Measurements from ENCODE around the gene CAMK2G. TPM values are rescaled to one million over a fixed set of nuclear protein-coding genes. Genes with fewer than 3 reads are reported as not detected.

Gene CAMK2G
- total RNA-seq, 2 donors from 2014 or later: 41.9 to 47.8 TPM

DNA sequence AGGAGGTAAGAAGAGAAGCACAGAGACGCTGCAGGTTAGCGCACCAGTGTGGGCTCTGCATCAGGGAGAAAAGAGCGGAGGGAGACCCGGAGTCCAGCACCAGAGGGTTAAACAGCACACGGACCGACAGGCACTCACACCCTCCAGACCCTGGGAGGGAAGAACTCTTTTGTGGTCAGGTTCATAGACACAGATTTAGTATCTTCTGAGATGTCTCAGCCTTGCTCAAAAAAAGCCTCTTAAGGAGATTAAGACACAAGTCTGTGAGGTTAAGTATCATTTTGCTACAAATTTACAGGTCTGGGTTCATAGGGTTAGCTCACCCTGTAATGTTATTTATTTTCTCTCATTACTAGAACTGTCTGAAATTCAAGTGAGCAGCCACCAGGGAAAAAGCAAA, 46.2 kb downstream of the CAMK2G start:
- 87% methylated on average over 6 of the region's 6 CpGs for WGBS
- TF ChIP-seq POLR2AphosphoS5 (IDR thresholded peaks at IDR 0.05) (no peak), POLR2A (IDR thresholded peaks at IDR 0.05) (no peak), CTCF (IDR thresholded peaks at IDR 0.05) (no peak)
- Histone ChIP-seq H3K9me3 (no peaks in the 10 kb centered on the region), H3K27ac (no peak overlapping the region), H3K27me3 (replicated peaks; ENCODE audit: insufficient read depth) (no peaks in the 10 kb centered on the region), H3K36me3 (peaks cover 0 to 2% of the 10 kb centered on the region in 2 donors), H3K4me1 (replicated peaks) (no peaks in the 10 kb centered on the region), H3K4me3 (no peak overlapping the region)
- DNase-seq (ENCODE audit: low spot score): no peak
- intact Hi-C loops (cut with DNase I): no loop called here

DNA sequence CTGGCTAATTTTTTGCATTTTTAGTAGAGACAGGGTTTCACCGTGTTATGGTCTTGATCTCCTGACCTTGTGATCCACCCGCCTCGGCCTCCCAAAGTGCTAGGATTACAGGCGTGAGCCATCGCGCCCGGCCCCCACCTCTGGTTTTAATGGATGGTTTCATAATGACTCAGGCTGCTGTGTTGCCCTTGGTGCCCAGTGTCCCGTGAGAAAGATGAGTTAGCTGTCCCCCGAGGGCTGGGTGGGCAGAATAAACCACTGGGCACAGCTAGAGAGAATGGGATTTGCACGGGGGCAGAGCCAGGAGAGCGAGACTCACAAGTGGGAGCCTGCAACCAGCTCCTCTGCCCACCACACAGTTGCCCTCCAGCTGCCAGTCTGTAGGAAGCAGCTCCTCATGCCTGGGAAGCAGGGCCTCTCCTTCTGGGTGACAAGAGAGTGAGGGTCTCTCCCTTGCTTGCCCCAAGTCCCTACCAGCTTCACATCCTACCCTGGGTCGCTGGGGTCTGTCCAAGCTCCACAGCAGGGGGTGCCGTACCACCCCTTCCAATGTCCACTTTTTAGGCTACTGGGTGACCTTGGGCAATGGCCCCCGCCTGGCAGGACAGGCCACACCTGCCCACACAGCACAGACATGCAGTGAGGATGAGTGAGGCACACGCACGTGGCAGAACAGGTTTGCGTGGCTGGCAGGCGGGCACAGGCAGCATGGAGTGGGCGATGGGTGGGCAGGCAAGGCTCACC, 46.8 kb downstream of the CAMK2G start:
- 89% methylated on average over 18 of the region's 19 CpGs for WGBS
- DNase-seq (ENCODE audit: low spot score): no peak
- Histone ChIP-seq H3K9me3 (no peaks in the 10 kb centered on the region), H3K27ac (no peak overlapping the region), H3K36me3 (peaks cover 0 to 2% of the 10 kb centered on the region in 2 donors), H3K27me3 (replicated peaks; ENCODE audit: insufficient read depth) (no peaks in the 10 kb centered on the region), H3K4me1 (replicated peaks) (no peaks in the 10 kb centered on the region), H3K4me3 (no peak overlapping the region)
- intact Hi-C loops (cut with DNase I): no loop called here
- TF ChIP-seq CTCF (IDR thresholded peaks at IDR 0.05) (no peak), POLR2AphosphoS5 (IDR thresholded peaks at IDR 0.05) (no peak)

GRCh38 chr10:73824146-73824725, 50.1 kb downstream of the CAMK2G start:
- H3K27me3 ChIP-seq (replicated peaks; ENCODE audit: insufficient read depth): no peaks in the 10 kb centered on the region
- no peak for TF ChIP-seq POLR2A (IDR thresholded peaks at IDR 0.05)
- TF ChIP-seq CTCF (IDR thresholded peaks at IDR 0.05): no peak
- no peak for TF ChIP-seq POLR2AphosphoS5 (IDR thresholded peaks at IDR 0.05)
- H3K36me3 ChIP-seq: peaks cover 0 to 2% of the 10 kb centered on the region in 2 donors
- WGBS: 98% methylated on average over 14 of the region's 14 CpGs
- no peak for DNase-seq (ENCODE audit: low spot score)
- H3K4me3 ChIP-seq: no peak overlapping the region
- peaks cover 9% of the 10 kb centered on the region for H3K4me1 ChIP-seq (replicated peaks)
- no peaks in the 10 kb centered on the region for H3K9me3 ChIP-seq
- intact Hi-C loops (cut with DNase I): no loop called here
- no peak overlapping the region for H3K27ac ChIP-seq

GRCh38 chr10:73823391-73823790, 51.0 kb downstream of the CAMK2G start:
- peaks cover 9% of the 10 kb centered on the region for H3K4me1 ChIP-seq (replicated peaks)
- no peak for DNase-seq (ENCODE audit: low spot score)
- TF ChIP-seq POLR2AphosphoS5 (IDR thresholded peaks at IDR 0.05) (no peak), CTCF (IDR thresholded peaks at IDR 0.05) (no peak), POLR2A (IDR thresholded peaks at IDR 0.05) (no peak)
- no peaks in the 10 kb centered on the region for H3K9me3 ChIP-seq
- 85% methylated on average over 7 of the region's 7 CpGs for WGBS
- H3K27ac ChIP-seq: no peak overlapping the region
- no peaks in the 10 kb centered on the region for H3K27me3 ChIP-seq (replicated peaks; ENCODE audit: insufficient read depth)
- H3K4me3 ChIP-seq: no peak overlapping the region
- intact Hi-C loops (cut with DNase I): no loop called here
- peaks cover 0 to 2% of the 10 kb centered on the region in 2 donors for H3K36me3 ChIP-seq
